ENCODE data around the gene BDH2.

Gene BDH2

DNA sequence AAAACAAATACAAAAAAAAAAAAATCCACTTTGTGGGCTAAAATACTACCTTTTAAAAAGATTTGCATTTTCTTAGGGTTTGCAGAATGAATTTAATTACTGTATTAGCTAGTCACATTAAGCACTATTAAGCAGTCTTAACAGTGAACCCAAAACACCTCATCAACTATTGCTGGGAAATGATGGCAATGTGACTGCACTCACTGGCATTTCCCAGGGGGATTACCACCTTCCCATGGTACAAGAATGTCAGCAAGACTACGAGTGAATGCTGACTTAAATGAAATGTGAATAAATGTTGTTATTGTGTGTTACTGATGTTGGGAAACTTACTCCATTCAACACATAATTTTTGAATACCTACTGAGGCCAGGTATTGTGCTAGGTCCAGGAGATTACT is 13.1 kb downstream of the BDH2 start:
- in situ Hi-C loops (cut with HindIII; ENCODE audit: low sequenced_read_pairs): no loop called here

DNA sequence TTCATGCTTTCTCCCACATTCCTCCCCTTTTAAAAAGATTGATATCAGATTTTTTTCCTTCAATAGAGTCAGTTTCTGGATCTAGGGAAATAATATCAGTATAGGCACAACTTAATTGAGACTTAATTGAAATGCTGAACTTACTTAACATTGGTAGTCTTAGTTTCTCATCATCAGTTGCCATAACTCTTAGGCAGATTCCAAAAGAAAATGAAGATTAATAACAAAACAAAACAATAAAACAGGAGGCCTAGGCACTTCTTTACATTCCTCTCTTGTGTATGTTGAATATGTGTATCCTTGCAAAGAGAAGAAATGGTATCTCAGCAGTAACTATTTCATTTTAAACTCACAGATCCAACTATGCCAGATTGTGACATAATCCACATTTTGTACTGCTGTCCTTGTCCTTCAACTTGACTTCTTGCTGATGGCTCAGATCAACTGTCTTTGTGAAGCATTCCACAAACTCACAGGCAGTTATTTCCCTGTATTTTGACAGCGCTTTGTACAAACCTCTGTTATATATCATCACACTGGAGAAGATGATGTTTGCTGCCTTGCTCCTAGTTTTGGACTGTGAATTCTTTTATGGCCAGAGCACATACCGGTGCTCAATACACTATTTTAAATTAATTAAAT is 14.0 kb downstream of the BDH2 start:
- in situ Hi-C loops (cut with HindIII; ENCODE audit: low sequenced_read_pairs): no loop called here

DNA sequence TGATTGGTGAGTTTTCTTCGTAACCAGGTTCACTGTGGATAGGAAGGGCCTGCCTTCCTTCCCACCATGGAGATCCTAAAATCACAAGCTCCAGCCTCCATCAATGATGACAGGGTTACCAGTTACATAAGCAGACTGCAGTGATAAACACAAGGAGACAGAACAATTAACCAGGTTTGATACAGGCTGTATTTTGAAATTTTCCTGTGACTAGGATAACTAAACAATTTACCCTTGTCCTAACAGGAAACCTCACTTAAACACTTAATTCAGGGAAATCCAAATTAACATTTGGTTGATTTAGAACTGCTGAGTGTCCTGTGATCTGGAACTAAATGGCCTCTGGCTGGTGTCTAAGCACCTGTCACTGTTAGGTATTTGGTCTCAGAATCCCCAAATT is 20.0 kb downstream of the BDH2 start:
- in situ Hi-C loops (cut with HindIII; ENCODE audit: low sequenced_read_pairs): loop anchor here (5.0 kb wide), 1 partner anchor 57 kb away; no protein-coding TSS in a partner anchor

- in situ Hi-C loops (cut with HindIII; ENCODE audit: low sequenced_read_pairs): loop anchor here (5.0 kb wide), 1 partner anchor 55 kb away; no protein-coding TSS in a partner anchor
These were observed 22.8 kb downstream of the BDH2 start, which contains the start of gene SLC9B2 for GRCh38 chr4:103076747-103077347. Gene SLC9B2, minus strand, starts transcription at chr4:103076761. Its CDS starts 9,211 bp downstream, at chr4:103067550.

- in situ Hi-C loops (cut with HindIII; ENCODE audit: low sequenced_read_pairs): loop anchor here (5.0 kb wide), 1 partner anchor 54 kb away; no protein-coding TSS in a partner anchor
These were observed 23.5 kb downstream of the BDH2 start for GRCh38 chr4:103075894-103076746.

DNA sequence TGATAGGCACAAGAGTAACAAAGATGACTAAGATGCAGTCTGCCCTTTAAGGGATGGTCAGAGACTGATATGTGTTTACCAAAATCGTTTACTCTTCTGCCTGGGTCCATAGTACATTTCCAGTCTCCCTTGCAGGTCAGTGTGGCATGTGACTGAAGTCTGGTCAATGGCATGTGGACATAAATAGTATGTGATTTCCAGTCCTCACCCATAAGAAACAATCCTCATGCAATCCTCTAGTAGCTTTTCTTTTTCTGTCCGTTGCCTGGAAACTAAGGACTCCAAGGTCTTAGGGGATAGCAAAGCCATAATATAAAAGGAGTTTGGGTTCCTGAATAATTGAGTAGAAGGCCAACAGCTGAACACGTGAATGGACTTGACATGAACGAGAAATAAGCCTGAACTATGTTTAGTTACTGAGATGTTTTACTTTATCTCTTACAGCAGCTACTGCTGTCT is 24.2 kb downstream of the BDH2 start:
- in situ Hi-C loops (cut with HindIII; ENCODE audit: low sequenced_read_pairs): loop anchor here (5.0 kb wide), 1 partner anchor 53 kb away; no protein-coding TSS in a partner anchor

DNA sequence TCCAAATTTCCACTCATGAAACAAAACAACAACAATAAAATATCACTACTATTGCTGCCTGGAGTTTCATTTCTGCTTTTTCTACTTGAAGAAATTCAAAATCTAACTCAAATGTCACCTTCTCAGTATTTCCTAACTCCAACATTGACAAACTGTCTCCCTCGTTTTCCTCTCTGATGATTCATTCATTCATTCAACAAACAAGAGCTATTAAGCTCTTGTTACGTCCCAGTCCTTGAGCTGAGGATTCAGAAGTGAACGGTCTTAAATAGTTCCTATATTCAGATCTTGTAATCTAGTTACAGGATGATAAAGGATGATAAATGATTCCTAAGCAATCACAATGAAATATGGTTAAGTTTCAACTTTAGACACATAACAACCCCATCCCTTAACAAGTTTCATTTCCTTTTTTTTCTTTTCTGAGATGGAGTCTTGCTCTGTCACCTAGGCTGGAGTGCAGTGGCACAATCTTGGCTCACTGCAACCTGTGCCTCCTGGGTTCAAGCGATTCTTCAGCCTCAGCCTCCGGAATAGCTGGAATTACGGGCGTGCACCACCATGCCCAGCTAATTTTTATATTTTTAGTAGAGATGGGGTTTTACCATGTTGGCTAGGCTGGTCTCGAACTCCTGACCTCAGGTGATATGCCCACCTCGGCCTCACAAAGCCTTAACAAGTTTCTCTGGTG is 24.7 kb downstream of the BDH2 start:
- in situ Hi-C loops (cut with HindIII; ENCODE audit: low sequenced_read_pairs): loop anchor here (5.0 kb wide), 1 partner anchor 53 kb away; no protein-coding TSS in a partner anchor

DNA sequence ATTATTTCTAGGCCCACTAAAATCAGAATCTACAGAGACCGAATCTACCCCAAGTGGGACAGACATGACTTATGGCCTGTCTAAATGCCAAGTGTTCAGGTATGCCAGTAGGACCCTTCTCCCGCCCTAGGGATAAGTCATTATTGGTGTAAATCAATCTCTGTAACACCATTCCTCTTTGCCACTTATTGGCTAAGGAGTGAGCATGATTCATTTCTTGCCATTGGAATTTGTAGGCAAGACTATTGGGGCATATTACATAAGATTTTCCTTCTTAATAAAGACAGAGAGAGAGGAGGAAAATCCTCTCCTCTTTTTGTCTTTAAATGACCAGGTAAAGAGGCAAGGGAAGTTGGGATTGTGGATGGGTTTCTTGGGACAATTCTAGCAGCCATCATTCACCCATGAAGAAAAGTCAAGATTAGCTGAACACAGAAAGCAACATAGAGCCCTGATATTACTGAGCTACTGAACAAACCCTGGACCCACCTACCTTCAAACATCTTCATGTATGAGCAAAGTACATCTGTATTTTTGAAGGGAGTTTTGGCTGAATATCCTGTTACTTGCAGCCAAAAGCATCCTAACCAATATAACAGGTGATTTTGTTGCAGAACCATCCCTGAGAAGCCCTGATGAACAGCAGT is 25.7 kb downstream of the BDH2 start:
- in situ Hi-C loops (cut with HindIII; ENCODE audit: low sequenced_read_pairs): no loop called here

GRCh38 chr4:103067841-103068547 is 31.6 kb downstream of the BDH2 start:
- in situ Hi-C loops (cut with HindIII; ENCODE audit: low sequenced_read_pairs): no loop called here

GRCh38 chr4:103060453-103061148 is 39.0 kb downstream of the BDH2 start:
- in situ Hi-C loops (cut with HindIII; ENCODE audit: low sequenced_read_pairs): no loop called here

- in situ Hi-C loops (cut with HindIII; ENCODE audit: low sequenced_read_pairs): no loop called here
These were observed 45.6 kb downstream of the BDH2 start for GRCh38 chr4:103054030-103054429.

- in situ Hi-C loops (cut with HindIII; ENCODE audit: low sequenced_read_pairs): no loop called here
These were observed 46.9 kb downstream of the BDH2 start for GRCh38 chr4:103052779-103053178.

GRCh38 chr4:103052145-103052544 is 47.5 kb downstream of the BDH2 start:
- in situ Hi-C loops (cut with HindIII; ENCODE audit: low sequenced_read_pairs): no loop called here

DNA sequence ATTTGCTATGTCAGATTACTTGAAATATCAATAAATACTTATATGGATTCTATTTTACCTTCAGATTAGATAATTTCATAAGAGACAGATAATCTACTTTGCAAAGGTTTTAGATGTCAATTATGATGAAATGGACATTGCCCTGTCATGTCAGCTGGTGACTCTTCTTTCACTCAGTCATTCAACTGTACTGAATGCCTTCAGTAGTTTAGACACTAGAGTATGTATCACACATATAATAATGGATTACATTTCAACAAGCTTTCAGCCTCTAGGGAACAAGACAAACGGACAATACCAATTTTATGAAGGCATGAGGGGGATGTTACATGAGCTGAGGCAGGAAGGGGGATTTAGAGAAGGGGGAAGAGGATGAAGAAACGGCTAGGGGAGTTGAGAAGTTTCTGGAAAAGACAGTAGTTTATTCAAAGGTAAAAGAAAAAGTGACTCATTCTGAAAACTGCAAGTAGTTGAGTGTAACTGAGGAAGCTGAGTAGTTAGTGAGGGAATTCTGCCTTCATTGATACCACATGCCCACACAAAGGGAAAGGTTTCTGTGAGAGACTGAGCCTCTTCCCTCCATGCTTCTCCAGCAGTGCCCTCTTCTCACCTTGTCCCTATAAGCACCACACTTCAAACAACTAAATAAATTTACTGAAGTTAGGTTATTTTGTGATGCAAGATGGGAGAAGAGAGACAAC is 48.7 kb downstream of the BDH2 start:
- in situ Hi-C loops (cut with HindIII; ENCODE audit: low sequenced_read_pairs): no loop called here

DNA sequence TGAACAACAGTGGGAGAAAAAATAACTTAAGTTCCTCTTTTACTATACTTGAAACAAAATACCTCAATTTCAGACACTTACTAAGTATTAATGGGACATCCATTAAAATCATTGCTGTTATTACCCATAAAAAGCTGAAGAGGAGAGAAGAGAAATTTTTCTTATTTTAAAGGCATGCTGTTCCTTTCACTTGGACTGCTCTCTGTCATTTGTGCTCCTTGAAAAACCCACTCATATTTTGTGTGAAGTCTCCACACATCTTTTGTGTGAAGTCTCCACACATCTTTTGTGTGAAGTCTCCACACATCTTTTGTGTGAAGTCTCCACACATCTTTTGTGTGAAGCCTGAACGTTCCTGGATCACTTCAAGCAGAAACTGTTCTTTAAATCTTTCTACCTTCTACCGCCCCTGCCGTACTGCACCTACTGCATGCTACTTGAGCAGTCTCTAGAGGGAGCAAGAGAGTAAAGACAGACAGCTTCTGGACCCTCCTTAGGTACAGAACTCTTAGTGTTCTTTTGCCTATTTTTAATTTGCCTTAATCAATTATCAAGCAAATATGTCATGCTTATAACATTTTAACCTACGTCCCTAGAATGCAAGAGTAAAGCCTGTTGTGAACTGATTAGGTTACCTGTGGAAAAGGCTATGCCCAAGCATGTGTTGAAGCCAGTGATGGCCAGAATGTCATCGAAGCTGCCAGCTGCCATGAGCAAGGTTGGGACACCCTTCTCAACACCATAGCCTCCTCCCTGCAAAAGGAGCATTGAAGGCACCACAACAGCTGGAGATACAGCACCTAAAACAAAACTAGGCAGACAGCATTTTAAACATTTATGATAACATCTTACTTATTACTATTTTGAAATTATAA is 53.0 kb downstream of the BDH2 start:
- in situ Hi-C loops (cut with HindIII; ENCODE audit: low sequenced_read_pairs): no loop called here

DNA sequence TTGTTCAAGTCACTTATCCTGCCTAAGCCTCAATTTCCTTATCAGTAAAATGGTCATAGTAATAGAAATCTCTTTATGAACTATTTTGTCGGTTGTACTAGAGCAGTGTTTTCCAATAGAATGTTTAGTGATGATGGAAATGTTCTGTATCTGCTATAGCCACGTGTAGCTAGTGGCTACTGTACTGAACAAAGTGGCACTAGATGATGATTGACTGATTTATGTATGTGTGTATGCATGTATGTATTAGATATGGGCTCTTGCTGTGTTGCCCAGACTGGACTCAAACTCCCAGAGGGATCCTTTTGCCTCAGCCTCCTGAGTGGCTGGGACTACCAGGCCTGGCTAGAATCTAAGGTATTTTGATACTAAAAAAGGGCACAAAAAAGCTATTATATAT is 55.5 kb downstream of the BDH2 start:
- in situ Hi-C loops (cut with HindIII; ENCODE audit: low sequenced_read_pairs): no loop called here

DNA sequence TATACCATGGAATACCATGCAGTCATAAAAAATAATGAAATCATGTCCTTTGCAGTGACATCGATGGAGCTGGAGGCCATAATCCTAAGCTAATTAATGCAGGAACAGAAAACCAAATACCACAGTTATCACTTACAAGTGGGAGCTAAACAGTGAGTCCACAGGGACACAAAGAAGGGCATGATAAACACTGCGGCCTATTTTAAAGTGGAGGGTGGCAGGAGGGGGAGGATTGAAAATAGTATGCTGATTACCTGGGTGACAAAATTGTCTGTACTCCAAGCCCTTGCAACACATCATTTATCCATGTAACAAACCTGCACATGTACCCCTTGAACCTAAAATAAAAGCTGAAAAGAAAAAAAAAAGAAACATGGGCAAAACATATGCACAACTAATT is 63.5 kb downstream of the BDH2 start:
- in situ Hi-C loops (cut with HindIII; ENCODE audit: low sequenced_read_pairs): no loop called here

DNA sequence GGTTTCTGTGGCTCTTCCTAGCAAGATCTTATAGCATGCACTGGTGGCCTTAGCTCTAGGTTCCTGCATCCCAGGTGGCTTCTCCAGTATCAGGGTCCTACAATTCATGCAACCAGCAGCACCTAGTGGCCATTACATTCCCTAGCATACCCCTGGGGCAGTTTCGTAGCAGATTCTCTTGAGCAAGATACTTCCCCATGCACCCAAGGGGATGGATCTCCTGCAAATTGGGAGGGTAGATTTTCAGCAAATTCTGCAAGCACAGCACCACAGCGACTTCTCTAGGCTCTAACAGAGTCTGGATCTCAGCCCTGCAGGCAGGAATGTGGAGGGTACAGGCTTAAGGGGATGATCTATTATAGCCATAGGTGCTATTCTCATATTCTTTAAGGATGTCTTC is 67.1 kb downstream of the BDH2 start:
- in situ Hi-C loops (cut with HindIII; ENCODE audit: low sequenced_read_pairs): no loop called here

Data from endothelial cell of hepatic sinusoid (primary cell).